ENCODE results near the gene TMEM150A.
"Not testable (repeated sequence)": the region's sequence is repeated elsewhere in the genome, so short reads cannot be mapped to it uniquely, and the experiment has no call there.

Gene TMEM150A

GRCh38 chr2:85561280-85562212, 41.0 kb downstream of the TMEM150A start, which contains the start of gene GGCX:
TSS of gene GGCX (minus strand) at chr2:85561493. CDS start at chr2:85561428, 65 bp downstream.
- peak; percentile 92 to 95 for DNase-seq

GRCh38 chr2:85560812-85561279, 41.7 kb downstream of the TMEM150A start:
- peak in 1 of 2 experiments; percentile 51 for DNase-seq

- not testable (repeated sequence) for DNase-seq
Observed at GRCh38 chr2:85560403-85560726, 42.1 kb downstream of the TMEM150A start.

- no peak for DNase-seq
Observed at GRCh38 chr2:85558160-85558559, 44.3 kb downstream of the TMEM150A start.

- no peak for DNase-seq
Observed at GRCh38 chr2:85557130-85557529, 45.4 kb downstream of the TMEM150A start.

GRCh38 chr2:85554980-85555612, 47.4 kb downstream of the TMEM150A start:
- DNase-seq: no peak

- DNase-seq: no peak
Observed at GRCh38 chr2:85553184-85553583, 49.3 kb downstream of the TMEM150A start.

GRCh38 chr2:85551698-85552678, 50.5 kb downstream of the TMEM150A start:
- DNase-seq: peak; percentile 78 to 84

- no peak for DNase-seq
Observed at GRCh38 chr2:85550486-85550885, 52.0 kb downstream of the TMEM150A start.

- no peak for DNase-seq
Observed at GRCh38 chr2:85549826-85550225, 52.7 kb downstream of the TMEM150A start.

- no peak for DNase-seq
Observed at GRCh38 chr2:85549095-85549494, 53.4 kb downstream of the TMEM150A start.

GRCh38 chr2:85548608-85548900, 53.9 kb downstream of the TMEM150A start:
- no peak for DNase-seq
